Medulla oblongata (tissue), 1 donor: Measurements from ENCODE around the gene SCTR.

Experiments
- DNase-seq: peaks from one replicate; pipeline ENCODE4 v3.0.0-alpha.2; 2015; ENCODE audit errors: extremely low spot score

The SCTR gene

DNA sequence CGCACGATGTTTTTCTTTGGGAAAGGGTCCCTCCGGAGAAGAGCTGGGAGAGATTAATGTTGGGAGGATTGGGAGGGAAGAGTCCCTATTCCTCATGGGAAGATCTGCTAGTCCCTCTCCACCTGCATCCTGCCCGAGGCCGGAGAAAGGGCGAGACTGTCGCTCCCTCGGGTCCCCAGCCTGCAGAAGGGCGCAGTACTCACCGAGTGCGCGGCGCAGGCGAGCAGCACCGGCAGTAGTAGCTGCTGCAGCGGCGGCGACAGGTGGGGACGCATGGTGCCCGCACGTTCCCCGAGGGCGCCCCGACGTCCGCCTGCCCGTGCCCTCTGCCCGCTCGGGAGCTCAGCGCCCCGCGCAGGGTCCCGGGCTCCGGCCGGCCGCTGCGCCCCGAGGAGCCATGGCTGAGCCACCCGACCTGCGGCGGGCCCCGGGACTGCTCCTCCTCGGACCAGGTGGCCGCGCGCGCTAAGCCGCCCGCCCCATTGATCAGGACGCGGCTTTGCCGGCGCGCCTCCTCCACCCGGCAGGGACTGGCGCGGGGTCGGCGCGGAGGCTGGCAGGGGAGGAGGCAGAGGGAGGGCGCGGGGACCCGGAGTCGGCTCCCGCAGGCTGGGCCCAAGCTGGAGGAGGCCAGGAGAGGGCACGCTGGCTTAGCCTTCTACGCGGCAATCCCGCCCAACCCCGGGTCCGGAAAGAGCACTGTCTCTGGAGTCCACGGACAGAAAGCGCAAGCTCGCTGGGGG, at the start of gene SCTR:
Gene SCTR (minus strand): TSS at position 532 of the 743 bp plus-strand sequence. CDS start 257 bp downstream, at position 275.
- no peak for DNase-seq

DNA sequence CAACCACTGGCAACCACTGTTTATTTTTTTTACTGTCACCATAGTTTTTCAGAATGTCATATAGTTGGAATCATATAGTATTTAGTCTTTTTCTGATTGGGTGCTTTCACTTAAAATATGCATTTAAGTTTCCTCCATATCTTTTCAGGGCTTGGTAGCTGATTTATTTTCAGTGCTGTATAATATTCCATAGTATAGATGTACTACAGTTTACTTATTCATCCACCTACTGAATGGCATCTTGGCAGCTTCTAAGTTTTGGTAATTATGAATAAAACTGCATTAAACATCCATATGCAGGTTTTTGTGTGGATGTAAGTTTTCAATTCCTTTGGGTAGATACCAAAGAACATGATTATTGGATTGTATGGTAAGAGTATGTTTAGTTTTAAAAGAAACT, 43.0 kb upstream of the SCTR start:
- DNase-seq, result no peak

DNA sequence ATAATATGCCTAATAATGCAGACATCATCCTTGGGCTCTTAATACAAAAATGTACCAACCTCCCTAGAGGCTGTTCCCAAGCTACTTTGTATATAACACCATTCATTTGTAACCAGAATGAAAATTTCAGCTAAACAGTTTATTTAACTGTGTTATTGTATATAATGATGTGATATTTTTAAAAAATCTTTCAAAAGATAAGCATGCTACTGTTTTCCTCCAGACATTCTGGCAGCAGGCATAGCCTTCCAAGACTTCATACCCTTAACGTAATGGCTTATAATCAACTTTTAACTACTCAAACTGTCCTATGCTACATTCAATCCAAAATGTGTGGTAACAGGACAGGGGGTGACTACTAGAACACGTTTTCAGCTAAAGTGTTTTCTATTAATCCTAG, 41.2 kb upstream of the SCTR start:
- no peak for DNase-seq

DNA sequence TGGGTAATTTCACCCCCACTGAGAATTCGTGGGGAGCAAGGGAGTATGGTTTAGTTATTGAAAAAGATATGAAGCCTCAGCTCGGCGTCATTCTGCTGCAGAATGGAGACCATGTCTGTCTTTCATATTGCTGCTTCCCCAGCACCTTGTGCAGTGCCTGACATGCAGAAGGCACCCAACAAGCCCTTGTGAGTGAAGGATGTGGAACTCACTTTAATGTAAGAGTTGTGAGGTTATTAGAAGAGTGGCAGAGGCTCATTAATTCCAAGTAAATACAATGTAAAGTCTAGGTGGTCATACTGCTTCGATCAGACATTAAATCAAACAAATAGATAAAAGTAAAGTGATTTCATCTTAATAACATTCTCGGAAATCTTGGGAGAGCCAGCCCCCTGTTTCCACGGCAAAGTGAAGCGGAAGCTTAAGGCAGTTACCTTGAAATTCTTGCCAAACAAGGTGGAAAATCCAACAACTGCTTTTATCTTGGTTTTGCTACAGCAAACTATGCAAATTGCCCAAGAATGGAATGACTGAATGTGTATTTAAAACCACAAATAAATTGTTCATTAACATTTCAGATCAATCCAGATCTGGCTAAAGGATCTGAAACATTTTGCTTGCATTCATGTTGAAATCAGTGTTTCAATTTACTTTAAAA, 29.5 kb upstream of the SCTR start:
- DNase-seq, result no peak

DNA sequence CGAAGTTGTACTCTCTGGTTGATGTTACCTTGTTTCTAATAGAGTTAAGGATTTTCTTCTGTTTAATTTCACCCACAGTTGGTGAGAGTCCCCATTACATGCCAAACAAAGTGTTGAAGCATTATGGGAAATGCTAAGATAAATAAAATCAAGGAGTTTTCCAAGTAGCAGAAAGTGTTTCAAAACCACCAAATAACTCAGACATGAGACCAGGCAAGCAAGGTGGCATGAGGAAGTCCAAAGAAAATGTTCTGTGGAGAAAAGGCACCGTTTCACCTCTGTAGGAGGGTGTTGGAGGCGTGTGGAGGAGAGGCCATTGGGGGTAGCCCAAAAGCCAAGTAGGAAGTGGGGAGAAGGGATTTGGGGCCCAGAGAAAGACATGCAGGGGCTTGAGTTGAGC, 28.6 kb upstream of the SCTR start:
- DNase-seq, result no peak

DNA sequence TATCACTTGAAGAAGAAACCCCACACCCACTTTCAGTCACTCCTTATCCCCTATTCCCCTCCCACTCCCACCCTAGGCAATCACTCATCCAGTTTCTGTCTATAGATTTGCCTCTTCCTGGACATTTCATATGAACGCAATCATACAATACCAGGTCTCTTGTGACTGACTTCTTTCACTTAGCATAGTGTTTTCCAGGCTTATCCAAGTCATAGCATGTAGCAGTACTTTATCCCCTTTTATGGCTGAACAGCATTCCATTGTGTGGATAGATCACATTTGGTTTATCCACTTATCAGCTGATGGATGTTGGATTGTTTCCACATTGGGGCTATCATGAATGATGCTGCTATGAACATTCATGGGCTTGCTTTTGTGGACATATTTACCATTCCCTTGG, 26.6 kb upstream of the SCTR start:
- no peak for DNase-seq

DNA sequence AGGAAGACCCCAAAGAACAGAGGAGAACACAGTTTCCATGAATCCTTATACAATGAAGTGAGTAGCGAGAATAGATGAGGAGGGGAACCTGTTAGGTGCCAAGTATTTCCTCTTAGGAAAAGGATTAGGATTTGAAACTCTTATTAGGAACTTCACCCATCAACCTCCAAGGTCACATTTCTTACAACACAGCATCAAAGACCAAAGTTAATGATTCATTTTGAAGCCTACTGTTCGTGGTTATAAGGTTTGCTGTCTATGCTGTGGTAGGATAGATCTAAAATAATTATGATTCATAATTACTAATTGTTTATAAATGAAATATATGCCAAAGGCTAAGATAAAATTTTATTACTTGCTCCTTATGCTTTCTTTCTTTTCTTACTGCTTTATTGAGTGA, 26.1 kb upstream of the SCTR start:
- no peak for DNase-seq

DNA sequence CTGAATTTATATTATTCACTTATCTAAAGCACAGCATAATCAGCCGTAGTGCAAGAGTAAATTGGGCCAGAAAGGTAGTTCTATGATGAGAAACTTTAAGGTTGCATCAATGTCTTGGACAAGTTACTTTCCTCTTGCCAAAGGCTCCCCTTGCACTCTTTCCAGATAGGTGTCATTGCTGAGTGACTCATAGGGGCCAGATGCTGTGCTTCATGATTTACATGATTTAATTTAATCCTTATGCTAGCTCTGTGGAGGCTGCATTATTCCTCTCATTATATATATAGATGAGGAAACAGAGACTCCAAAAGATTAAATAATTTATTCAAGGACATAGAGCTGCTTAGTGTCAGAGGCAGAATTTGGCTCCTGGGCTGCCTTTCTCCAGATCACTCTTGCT, 25.0 kb upstream of the SCTR start:
- no peak for DNase-seq

DNA sequence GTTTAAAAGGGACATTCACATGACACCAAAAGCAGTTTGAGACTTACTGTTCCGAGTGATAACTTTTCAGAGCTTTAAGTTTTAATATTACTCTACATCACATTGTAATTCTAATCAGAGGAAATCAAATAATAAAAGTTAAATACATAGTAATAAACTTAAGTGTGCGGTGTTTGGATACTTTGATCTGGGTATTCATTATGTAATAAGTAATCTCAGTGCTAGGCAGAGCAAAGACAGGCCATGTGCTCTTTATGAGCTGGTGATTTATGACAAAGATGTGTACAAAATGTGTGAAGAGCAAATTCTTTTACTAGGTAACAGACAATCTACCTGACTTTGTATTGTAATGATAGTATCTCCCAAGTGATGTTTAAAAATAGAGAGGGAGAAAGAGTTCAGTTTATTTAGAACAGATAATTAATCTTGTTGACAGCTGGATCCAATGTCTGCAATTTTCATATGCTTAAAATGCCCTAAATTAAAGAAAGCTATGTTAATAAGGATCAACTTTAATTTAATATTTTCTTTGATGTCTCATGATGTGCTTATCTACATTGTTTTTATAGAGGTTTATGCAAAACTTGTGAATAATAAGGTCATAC, 24.3 kb upstream of the SCTR start:
- DNase-seq, result no peak

DNA sequence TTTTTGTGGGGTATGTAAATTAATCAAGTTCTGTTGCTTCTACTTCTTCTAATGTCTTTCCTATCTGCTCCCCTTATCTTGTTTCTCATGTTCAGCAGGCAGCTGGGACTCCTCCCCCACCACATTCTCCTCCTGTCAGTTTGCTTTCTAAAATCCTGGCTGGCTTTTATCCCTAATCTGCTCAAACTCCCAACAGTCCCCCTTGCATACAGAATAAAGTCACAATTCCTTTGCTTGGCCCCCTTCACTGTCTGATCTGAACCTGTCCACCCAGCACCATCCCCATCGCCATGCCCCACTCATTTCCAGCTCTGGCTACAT, 22.1 kb upstream of the SCTR start:
- no peak for DNase-seq

DNA sequence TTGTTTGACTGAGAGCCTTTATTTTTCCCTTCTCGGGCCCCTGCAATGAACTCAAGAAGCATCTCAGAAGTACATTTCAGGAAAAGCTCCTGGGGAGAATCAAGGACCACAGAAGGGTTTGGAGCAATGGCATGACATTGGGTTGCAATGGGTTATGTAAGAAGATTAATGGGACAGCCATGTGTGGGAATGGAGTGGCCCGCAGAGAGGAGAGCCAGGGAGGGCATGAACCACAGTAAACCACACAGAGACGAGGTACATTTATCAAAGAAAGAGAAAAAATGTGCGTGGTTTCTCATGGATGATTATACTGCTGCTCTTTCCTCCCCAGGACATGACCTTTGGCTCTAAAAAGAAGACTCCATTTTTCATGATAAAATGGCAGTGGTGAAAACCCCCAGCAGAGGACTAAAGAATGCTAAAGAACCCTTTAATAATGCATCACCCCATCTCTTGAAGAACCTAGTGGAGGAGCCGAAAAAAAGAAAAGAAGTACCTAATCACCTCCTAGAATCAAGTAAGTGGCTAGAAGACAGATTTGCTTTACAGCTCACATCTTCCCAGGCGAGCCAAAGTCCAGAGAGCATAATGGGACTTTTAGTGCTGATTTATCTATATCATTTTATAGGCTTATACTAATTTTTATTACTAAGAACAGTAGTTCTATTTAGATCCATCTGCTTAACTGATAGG, 21.6 kb upstream of the SCTR start:
- DNase-seq, result no peak

DNA sequence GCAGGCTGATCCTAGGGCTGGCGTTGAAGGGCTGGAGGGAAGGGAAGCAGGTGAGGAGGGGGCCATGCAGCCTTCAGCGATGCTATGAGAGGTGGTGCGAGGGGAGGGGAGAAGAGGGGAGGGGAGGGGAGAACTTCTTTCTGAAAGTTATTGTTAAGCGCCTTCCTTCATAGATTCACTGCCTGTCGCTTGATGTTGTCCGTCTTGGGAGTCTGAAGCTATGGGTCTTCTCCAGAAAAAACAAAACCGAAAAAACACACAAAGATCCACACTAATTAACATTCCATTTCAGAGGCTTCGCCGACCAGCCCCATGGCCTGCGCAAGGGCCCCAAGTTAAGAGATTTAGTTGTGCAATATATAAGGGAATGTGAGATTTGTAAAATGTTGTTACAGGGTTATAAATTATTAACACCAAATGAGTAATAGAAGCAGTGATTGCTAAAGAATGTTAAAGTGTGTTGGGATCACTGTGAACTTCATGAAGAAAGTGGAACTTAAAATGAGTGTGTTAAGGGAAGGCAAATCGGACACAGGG, 20.7 kb upstream of the SCTR start:
- DNase-seq, result no peak

DNA sequence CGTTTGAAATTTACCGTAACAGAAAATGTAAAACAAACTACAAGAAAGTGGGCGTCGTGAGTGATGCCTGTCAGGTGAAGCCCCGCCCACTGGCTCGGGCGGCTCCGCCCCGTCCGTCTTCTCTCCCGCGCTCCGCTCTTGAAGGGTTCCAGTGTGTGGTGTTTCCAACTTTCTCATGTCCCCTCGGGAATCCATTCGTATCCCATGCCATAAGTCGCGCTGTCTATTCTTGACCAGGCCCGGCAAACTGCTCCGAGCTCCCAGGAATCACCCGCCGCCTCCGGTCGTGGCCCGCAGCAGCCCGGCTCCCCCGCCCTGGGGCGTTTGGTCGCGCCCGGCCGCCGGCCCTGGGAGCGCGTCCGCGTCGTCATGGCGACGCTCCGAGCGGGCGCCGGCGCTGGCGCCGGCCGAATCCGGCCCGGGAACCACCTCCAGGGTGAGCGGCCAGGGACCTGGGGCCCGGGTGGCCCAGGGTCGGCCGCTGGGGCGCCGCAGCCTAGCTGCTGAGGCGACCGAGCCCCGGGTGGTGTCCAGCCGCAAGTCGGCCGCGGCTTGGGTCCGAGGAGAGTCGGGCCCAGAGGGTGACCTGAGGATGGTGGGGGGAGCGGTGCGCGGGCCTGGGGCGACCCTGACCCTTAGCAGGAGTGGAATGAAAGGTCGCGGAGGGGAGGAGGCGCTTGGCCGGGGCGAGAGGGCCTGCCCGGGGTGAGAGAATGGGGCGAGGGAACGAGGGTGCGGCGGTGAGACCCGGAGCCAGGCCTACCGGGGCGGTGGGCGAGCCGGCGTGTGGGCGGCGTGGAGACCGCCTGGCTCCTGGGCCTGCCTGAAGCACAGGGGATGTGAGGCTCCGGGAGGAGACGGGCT, 20.0 kb upstream of the SCTR start, which contains the start of gene CFAP221:
Gene CFAP221 (plus strand): TSS at position 375 of the 864 bp plus-strand sequence. CDS start 1,683 bp downstream, outside the sequence.
- DNase-seq, result peak; percentile 68

DNA sequence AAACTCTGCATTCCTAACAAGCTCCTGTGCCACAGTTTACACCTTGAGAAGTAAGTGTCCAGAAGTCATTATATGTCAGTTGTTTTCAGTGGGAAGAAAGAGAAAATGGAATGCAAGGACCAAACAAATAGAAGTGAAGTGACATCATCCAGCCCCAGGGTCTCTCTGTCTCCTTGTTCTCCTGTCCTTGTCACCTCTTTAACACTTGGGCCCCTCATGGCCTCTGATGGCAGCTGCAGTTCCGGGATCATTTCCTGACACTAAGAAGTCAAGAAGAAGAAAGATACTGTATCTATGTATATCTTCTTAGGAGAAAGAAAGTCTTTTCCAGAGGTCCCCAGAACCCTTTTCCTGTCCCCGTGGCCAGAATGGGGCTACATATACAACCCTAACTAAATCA, 17.2 kb upstream of the SCTR start:
- no peak for DNase-seq

DNA sequence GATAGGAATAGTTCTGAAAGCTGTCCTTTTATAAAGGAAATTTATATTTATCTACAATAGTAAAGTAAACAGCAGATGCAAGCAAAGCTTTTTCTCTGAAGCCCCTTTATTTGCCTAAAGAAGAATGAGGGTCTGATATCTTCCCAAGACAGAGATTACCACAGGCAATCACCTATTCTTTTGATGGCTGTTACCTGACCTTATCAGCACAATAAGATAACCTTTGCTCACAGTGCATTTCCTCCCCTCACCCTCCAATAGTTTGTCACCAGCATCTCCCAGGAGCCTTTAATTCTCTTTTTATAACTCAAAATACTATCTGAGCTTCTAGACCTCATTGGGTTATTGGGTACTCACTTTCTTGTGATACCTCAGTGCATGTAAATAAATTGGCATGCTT, 13.5 kb upstream of the SCTR start:
- no peak for DNase-seq

DNA sequence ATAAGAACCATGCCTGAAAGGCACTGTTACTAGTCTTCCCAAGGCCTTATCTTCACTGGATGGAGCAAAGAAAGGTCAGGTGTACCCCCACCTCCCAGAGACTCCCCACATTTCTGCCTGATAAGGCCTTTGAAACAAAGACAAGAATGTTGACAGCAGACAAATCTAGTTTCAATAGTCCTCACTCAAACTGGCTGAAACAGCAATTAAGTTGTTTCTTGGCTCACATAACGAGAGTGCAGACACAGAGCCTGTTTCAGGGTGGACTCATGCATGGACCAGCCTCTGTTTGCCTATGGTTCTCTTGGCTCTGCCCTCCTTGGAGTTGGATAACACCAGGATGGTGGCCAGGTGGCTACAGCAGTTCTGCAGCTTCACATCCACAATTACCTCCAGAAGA, 12.4 kb upstream of the SCTR start:
- DNase-seq, result no peak

DNA sequence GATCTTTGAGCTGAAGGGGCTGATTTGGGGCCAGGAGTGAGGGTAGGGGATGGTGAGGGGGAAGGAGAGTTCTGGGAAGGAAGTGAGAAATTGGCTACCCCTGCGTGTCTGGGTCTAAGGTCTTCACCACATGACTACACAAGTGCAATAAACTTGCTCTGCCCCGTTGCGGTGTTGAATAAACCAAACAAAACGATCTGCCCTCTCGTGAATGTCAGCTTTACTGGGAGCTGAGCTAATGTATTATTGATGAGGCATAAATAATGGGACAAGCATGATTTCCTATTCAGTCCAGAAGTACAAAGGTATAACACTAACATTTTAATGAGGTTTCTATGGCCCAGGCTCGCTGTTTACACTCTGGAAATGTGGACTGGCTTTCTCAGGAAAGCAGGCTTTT, 11.9 kb upstream of the SCTR start:
- no peak for DNase-seq

DNA sequence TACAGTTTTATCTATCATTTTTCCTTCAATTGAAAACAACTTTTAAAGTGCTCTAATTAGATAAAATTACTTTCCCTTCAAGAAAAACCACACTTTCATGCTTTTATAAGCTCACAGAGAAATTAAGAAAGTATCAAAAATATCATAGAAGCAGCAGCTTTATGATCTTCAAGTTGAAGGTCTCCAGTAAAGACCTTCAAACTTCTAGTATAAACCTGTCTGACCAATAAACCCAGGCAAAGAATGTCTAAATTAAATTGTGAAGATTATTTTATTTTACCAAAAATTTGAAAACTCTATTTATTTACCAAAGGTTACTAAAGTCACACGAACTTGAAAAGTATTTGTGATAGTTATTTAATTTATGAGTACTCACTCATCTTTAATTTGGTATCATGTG, 9.3 kb upstream of the SCTR start:
- no peak for DNase-seq

DNA sequence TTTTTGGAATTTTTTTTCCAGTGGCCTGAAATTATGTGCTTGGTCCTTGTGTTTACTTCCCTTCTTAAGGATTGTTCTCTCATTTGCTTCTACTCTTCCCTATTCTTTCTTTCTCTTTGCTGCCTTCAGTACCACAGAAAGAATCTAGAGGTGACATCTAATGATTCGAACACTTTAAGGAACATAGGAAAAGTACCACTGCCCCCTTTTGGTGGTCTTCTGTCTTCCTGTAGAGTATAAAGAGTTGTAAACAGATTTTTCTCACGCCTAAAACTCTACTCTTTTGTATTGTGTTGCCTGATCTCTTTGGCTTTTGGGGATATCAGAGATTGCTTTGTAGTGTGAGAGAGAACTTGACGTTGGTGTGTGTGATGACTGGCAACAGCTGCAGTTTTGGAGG, 7.0 kb upstream of the SCTR start:
- no peak for DNase-seq

DNA sequence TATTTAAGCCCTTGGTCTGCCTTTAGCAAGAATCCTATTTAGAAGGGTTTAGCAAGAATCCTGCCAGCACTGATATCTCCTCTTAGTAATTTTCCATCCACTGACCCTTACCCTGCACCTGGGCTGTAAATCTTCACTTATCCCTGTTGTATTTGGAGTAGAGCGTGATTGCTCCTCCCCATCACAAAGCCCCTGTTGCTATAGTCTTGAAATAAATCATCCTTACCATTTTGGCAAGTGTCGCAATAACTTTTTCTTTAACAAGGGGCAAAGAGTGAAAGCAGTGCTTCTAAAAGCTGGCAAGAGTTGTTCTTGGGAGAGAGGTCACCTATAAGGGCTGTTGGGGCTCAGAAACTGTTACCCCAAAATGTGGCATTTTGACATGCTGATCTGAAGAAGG, 3.7 kb upstream of the SCTR start:
- DNase-seq, result no peak

DNA sequence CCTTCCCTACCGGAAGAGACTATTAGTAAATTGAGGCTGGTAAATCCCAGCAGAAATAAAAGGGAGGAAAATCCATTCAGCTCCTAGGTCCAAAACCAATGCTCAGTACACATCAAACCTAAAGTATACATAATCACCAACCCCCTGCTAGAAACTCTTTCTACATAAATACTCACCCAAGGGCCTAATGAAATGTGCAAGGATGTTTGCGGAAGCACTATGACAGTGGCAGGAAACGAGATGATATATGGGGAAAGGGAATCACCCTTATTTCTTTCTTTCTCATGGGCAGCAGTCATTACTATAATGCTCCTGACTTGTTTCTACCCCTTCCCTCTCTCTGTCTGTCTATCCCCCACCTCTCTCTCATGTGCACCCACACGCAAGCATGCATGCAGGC, 1.3 kb upstream of the SCTR start:
- no peak for DNase-seq
